Measurements from ENCODE around the gene WDR18.

- no peak for TF ChIP-seq CTCF (IDR thresholded peaks at IDR 0.05)
- no peak for TF ChIP-seq POLR2A (IDR thresholded peaks at IDR 0.05)
Measured at GRCh38 chr19:990119-990571, 6.0 kb downstream of the WDR18 start.

All from uterus (tissue), 2 donors.